Ovary (tissue), 9 donors: Measurements from ENCODE around the gene TEX54. TPM values are rescaled to one million over a fixed set of nuclear protein-coding genes. Genes with fewer than 3 reads are reported as not detected.

Source experiments
- DNase-seq, 5 donors: peaks; one replicate each; pipeline ENCODE4 v3.0.0-alpha.2; 2019 to 2020
- H3K27ac ChIP-seq, 2 donors: fragments of 200-600 bp; one replicate each; pipeline versions ENCODE4 v1.5.1 to v1.8.0; 2019 to 2022
- H3K27me3 ChIP-seq: fragments of 200-600 bp; one replicate; pipeline ENCODE4 v1.8.0; 2022
- H3K36me3 ChIP-seq: fragments of 200-600 bp; sonication (generic); one replicate; pipeline ENCODE4 v1.5.1; 2019
- H3K4me1 ChIP-seq: one replicate; pipeline ENCODE4 v1.8.1; 2013; ENCODE audit warnings: mild to moderate bottlenecking, moderate library complexity; ENCODE audit not compliant: insufficient read depth
- H3K4me3 ChIP-seq: fragments of 200-600 bp; sonication (generic); one replicate; pipeline ENCODE4 v1.5.1; 2017
- H3K9me3 ChIP-seq, 2 donors: fragments of 200-600 bp in 1 of 2; sonication (generic) in 1 of 2; one replicate each; pipeline versions ENCODE4 v1.5.1 to v1.8.1; 2013 to 2019; ENCODE audit warnings: mild to moderate bottlenecking in 1 of 2, moderate library complexity in 1 of 2
- CTCF ChIP-seq, 3 donors: fragments of 450-650 bp in 2 of 3; fragments of 200-600 bp in 1 of 3; IDR thresholded peaks; one replicate each; pipeline versions ENCODE4 v1.5.1 to v1.8.0; 2016 to 2022; ENCODE audit warnings: antibody characterized with exemption in 3 of 3, mild to moderate bottlenecking in 1 of 3
- EP300 ChIP-seq: sonication (generic); formaldehyde crosslinking; IDR thresholded peaks from one replicate; pipeline ENCODE4 v1.6.1; 2017; ENCODE audit warnings: antibody characterized with exemption
- POLR2A ChIP-seq: fragments of 450-650 bp; IDR thresholded peaks from one replicate; pipeline ENCODE4 v1.6.1; 2017; ENCODE audit warnings: antibody characterized with exemption, mild to moderate bottlenecking, moderate library complexity
- WGBS, 3 donors: extraction: QIAGEN DNeasy Blood & Tissue Kit in 1 of 3; methylation state at CpG; one replicate each; pipeline versions ENCODE4 v1.1.5 to v1.1.7; 2013 to 2017; 5-methylcytosine and 5-hydroxymethylcytosine counted together
- intact Hi-C, 4 donors: fragments of 100-400 bp; cut with DNase I; formaldehyde crosslinking; loops; one replicate each; pipeline versions ENCODE4 v1.11.0 to v1.15.1; 2022 to 2023
- microRNA-seq, 3 donors: library from miRNA; unstranded; fragments of <30 nt; microRNA quantifications; one replicate each; pipeline versions ENCODE4 to v1.2.0, GENCODE V29; 2019 to 2020
- polyA plus RNA-seq, 2 donors: library from polyadenylated mRNA; stranded (reverse); fragments of 200-250 nt in 1 of 2; fragments of 350-450 nt in 1 of 2; fragmentation: Illumina TruSeq in 1 of 2; extraction: RNeasy Lipid Tissue Mini Kit (QIAGEN cat#74804) in 1 of 2; gene quantifications; one replicate each; pipeline ENCODE4 v1.2.3, GENCODE V29; 2013 to 2014
- small RNA-seq: library from RNA; depleted of rRNA; stranded (forward); fragments of <200 nt; gene quantifications from one replicate; pipeline ENCODE3, GENCODE V24; 2016
- total RNA-seq, 7 donors: library from RNA; depleted of rRNA in 2 of 7; stranded (reverse); fragments of >200 nt in 2 of 7; fragmentation: NEBNext Ultra II Directional in 3 of 7; extraction: Animal tissue kit (Norgen Biotek cat#: 25700) in 3 of 7; gene quantifications; one replicate each; pipeline versions ENCODE4 v1.1.0 to v1.2.4, GENCODE V29; 2016 to 2023
- donor health status: DM: no; HTN: no; CAD: no; lungs with moderate emphysema.
- donor health status: DM: no; HTN: no; CAD: no.
- donor health status: Bipolar disorder and iron deficiency.
- donor health status: DM: yes; HTN: yes; CAD: no.
- donor health status: DM: no; HTN: no; CAD: no.
- donor health status: DM: yes; HTN: yes; CAD: no.

Gene TEX54
- total and polyA plus RNA-seq, 9 donors = not detected

- intact Hi-C loops = loop anchor here (2.0 to 5.0 kb wide), 4 partner anchors 45 to 76 kb away; partner anchors contain the start of genes STX5 (in 2 of the 4) and TEX54 (in 2 of the 4)
- peak; percentile 96 to 99 (median 98) for DNase-seq
- Histone ChIP-seq H3K9me3 (no peaks in the 10 kb centered on the region), H3K4me3 (peak within 1 kb of the TSS; percentile 58), H3K27ac (peak within 1 kb of the TSS; percentile 89 to 94), H3K27me3 (no peaks in the 10 kb centered on the region), H3K36me3 (no peaks in the 10 kb centered on the region), H3K4me1 (no peaks in the 10 kb centered on the region)
- WGBS, 3 donors = 0 to 1% (median 0%) methylated on average over 46 to 88 of the region's 88 CpGs
- peak; percentile 13 to 57 (median 57) for TF ChIP-seq CTCF (IDR thresholded peaks at IDR 0.05)
- TF ChIP-seq POLR2A = peak; percentile 91
- no peak for TF ChIP-seq EP300
These were observed 45.5 kb downstream of the TEX54 start, which contains the start of gene TMEM179B for GRCh38 chr11:62787005-62787759. TMEM179B (plus strand) TSS chr11:62787402; CDS start chr11:62787432, 30 bp downstream.

- no peaks in the 10 kb centered on the region for H3K9me3 ChIP-seq
- intact Hi-C loops = loop anchor here (2.0 to 5.0 kb wide), 4 partner anchors 46 to 76 kb away; partner anchors contain the start of genes STX5 (in 2 of the 4) and TEX54 (in 2 of the 4)
- no peaks in the 10 kb centered on the region for H3K27me3 ChIP-seq
- peak overlapping the region; percentile 89 to 94 for H3K27ac ChIP-seq
- TF ChIP-seq EP300 (no peak), POLR2A (no peak), CTCF (IDR thresholded peaks at IDR 0.05) (peak; percentile 96 to 99 (median 98))
- no peaks in the 10 kb centered on the region for H3K4me1 ChIP-seq
- no peaks in the 10 kb centered on the region for H3K36me3 ChIP-seq
- H3K4me3 ChIP-seq = peak overlapping the region; percentile 58
- 0 to 1% (median 1%) methylated on average over 32 to 51 of the region's 51 CpGs for WGBS, 3 donors
- DNase-seq = peak; percentile 84 to 93 (median 89)
These were observed 46.2 kb downstream of the TEX54 start for GRCh38 chr11:62786318-62787004.

GRCh38 chr11:62782753-62783152 is 49.9 kb downstream of the TEX54 start:
- Histone ChIP-seq H3K4me3 (no peak overlapping the region), H3K27me3 (no peaks in the 10 kb centered on the region), H3K27ac (no peak overlapping the region), H3K9me3 (no peaks in the 10 kb centered on the region), H3K36me3 (no peaks in the 10 kb centered on the region), H3K4me1 (no peaks in the 10 kb centered on the region)
- WGBS, 3 donors = 90 to 93% (median 92%) methylated on average over 7 of the region's 7 CpGs
- TF ChIP-seq POLR2A = no peak
- TF ChIP-seq CTCF (IDR thresholded peaks at IDR 0.05) = no peak
- no peak for TF ChIP-seq EP300
- DNase-seq = no peak
- intact Hi-C loops = no loop called here

Small RNA genes within 50 kb of the gene (microRNA-seq; reads per million reads assigned to microRNA genes)
- gene MIR6514 (0.38 to 0.63 (median 0.54) reads per million in 3 donors), gene MIR6748 (0 reads per million in 3 donors)

Small RNA genes within 50 kb of the gene (small RNA-seq; reads per million reads assigned to genes)
- 0.35 reads per million for gene MIR6514
- gene RF00099 = not detected
- not detected for gene RNU6-118P
- gene SNORD22 = not detected
- not detected for gene SNORD26
- not detected for gene SNORD27
- gene SNORD28 = not detected
- 1,921 reads per million, percentile 98 among the genes with 10 or more reads in this experiment for gene SNORD30

Other genes starting within 250 kb of the TEX54 start
- gene TUT1, start 241.3 kb downstream of the TEX54 start, total RNA-seq = 10 to 100 TPM in 5 of 7 donors, 1 to 10 TPM in 2; 6.9 to 27.3 (median 21.1) TPM
- 10 to 100 TPM in 1 of 2 donors, 1 to 10 TPM in 1; 5.9 to 18.3 TPM for gene TUT1, start 241.3 kb downstream of the TEX54 start, polyA plus RNA-seq
- gene MTA2, start 231.0 kb downstream of the TEX54 start, total RNA-seq = 100 to 1,000 TPM in 3 of 7 donors, 10 to 100 TPM in 4; 41.5 to 130 (median 89.8) TPM
- 10 to 100 TPM; 54.2 to 90.4 TPM for gene MTA2, start 231.0 kb downstream of the TEX54 start, polyA plus RNA-seq
- 100 to 1,000 TPM in 3 of 7 donors, 10 to 100 TPM in 4; 38.1 to 138 (median 96.0) TPM for gene EML3, start 220.1 kb downstream of the TEX54 start, total RNA-seq
- gene EML3, start 220.1 kb downstream of the TEX54 start, polyA plus RNA-seq = 10 to 100 TPM; 29.9 to 59.1 TPM
- gene ROM1, start 219.6 kb downstream of the TEX54 start, total RNA-seq = 10 to 100 TPM in 4 of 7 donors, 1 to 10 TPM in 3; 9.2 to 22.4 (median 10.8) TPM
- 10 to 100 TPM; 10.4 to 15.9 TPM for gene ROM1, start 219.6 kb downstream of the TEX54 start, polyA plus RNA-seq
- 10 to 100 TPM; 16.6 to 56.6 (median 33.9) TPM for gene B3GAT3, start 210.9 kb downstream of the TEX54 start, total RNA-seq
- 10 to 100 TPM in 1 of 2 donors, 1 to 10 TPM in 1; 1.3 to 29.2 TPM for gene B3GAT3, start 210.9 kb downstream of the TEX54 start, polyA plus RNA-seq
- gene GANAB, start 186.2 kb downstream of the TEX54 start, total RNA-seq = 100 to 1,000 TPM in 5 of 7 donors, 10 to 100 TPM in 2; 91.4 to 278 (median 228) TPM
- gene GANAB, start 186.2 kb downstream of the TEX54 start, polyA plus RNA-seq = 100 to 1,000 TPM; 157 to 280 TPM
- gene INTS5, start 179.5 kb downstream of the TEX54 start, total RNA-seq = 10 to 100 TPM; 16.0 to 26.4 (median 21.8) TPM
- gene INTS5, start 179.5 kb downstream of the TEX54 start, polyA plus RNA-seq = 10 to 100 TPM in 1 of 2 donors, 1 to 10 TPM in 1; 4.6 to 12.3 TPM
- gene C11orf98, start 167.6 kb downstream of the TEX54 start, total RNA-seq = 10 to 100 TPM; 24.2 to 62.3 (median 35.1) TPM
- 10 to 100 TPM; 50.8 to 55.5 TPM for gene C11orf98, start 167.6 kb downstream of the TEX54 start, polyA plus RNA-seq
- gene CSKMT, start 167.5 kb downstream of the TEX54 start, total RNA-seq = 10 to 100 TPM; 14.2 to 31.5 (median 21.7) TPM
- gene CSKMT, start 167.5 kb downstream of the TEX54 start, polyA plus RNA-seq = 10 to 100 TPM in 1 of 2 donors, 1 to 10 TPM in 1; 3.6 to 16.9 TPM
- gene UQCC3, start 161.2 kb downstream of the TEX54 start, total RNA-seq = 10 to 100 TPM in 2 of 7 donors, 1 to 10 TPM in 5; 7.1 to 13.7 (median 8.9) TPM
- 1 to 10 TPM; 1.6 to 9.6 TPM for gene UQCC3, start 161.2 kb downstream of the TEX54 start, polyA plus RNA-seq
- 1 to 10 TPM; 2.4 to 6.0 (median 4.6) TPM for gene LBHD1, start 160.6 kb downstream of the TEX54 start, total RNA-seq
- gene LBHD1, start 160.6 kb downstream of the TEX54 start, polyA plus RNA-seq = 1 to 10 TPM; 2.6 to 5.3 TPM
- 100 to 1,000 TPM; 106 to 239 (median 170) TPM for gene UBXN1, start 153.8 kb downstream of the TEX54 start, total RNA-seq
- gene UBXN1, start 153.8 kb downstream of the TEX54 start, polyA plus RNA-seq = 100 to 1,000 TPM in 1 of 2 donors, 10 to 100 TPM in 1; 97.6 to 284 TPM
- gene LRRN4CL, start 143.3 kb downstream of the TEX54 start, total RNA-seq = 10 to 100 TPM; 19.5 to 38.6 (median 25.5) TPM
- 10 to 100 TPM; 18.5 to 23.1 TPM for gene LRRN4CL, start 143.3 kb downstream of the TEX54 start, polyA plus RNA-seq
- 100 to 1,000 TPM in 1 of 7 donors, 10 to 100 TPM in 6; 31.4 to 122 (median 57.2) TPM for gene BSCL2, start 125.4 kb downstream of the TEX54 start, total RNA-seq
- 10 to 100 TPM; 49.2 to 57.8 TPM for gene BSCL2, start 125.4 kb downstream of the TEX54 start, polyA plus RNA-seq
- gene GNG3, start 125.2 kb downstream of the TEX54 start, total RNA-seq = under 1 TPM in 5 of 7 donors, not detected in 2; 0.27 to 0.73 (median 0.37) TPM
- under 1 TPM; 0.18 to 0.30 TPM for gene GNG3, start 125.2 kb downstream of the TEX54 start, polyA plus RNA-seq
- 10 to 100 TPM; 11.0 to 50.0 (median 41.2) TPM for gene HNRNPUL2, start 105.4 kb downstream of the TEX54 start, total RNA-seq
- 10 to 100 TPM; 38.0 to 81.2 TPM for gene HNRNPUL2, start 105.4 kb downstream of the TEX54 start, polyA plus RNA-seq
- gene TTC9C, start 104.4 kb downstream of the TEX54 start, total RNA-seq = 10 to 100 TPM; 19.4 to 42.9 (median 30.4) TPM
- gene TTC9C, start 104.4 kb downstream of the TEX54 start, polyA plus RNA-seq = 10 to 100 TPM; 30.5 to 53.6 TPM
- 10 to 100 TPM in 4 of 7 donors, 1 to 10 TPM in 3; 4.4 to 18.2 (median 11.8) TPM for gene ZBTB3, start 78.7 kb downstream of the TEX54 start, total RNA-seq
- gene ZBTB3, start 78.7 kb downstream of the TEX54 start, polyA plus RNA-seq = 1 to 10 TPM; 3.5 to 4.5 TPM
- 10 to 100 TPM; 42.1 to 77.0 (median 53.6) TPM for gene POLR2G, start 71.3 kb downstream of the TEX54 start, total RNA-seq
- gene POLR2G, start 71.3 kb downstream of the TEX54 start, polyA plus RNA-seq = 100 to 1,000 TPM; 100 to 108 TPM
- gene TAF6L, start 61.4 kb downstream of the TEX54 start, total RNA-seq = 10 to 100 TPM; 15.9 to 33.6 (median 26.3) TPM
- 10 to 100 TPM in 1 of 2 donors, 1 to 10 TPM in 1; 5.4 to 26.5 TPM for gene TAF6L, start 61.4 kb downstream of the TEX54 start, polyA plus RNA-seq
- gene TMEM179B, start 45.4 kb downstream of the TEX54 start, total RNA-seq = 100 to 1,000 TPM in 1 of 7 donors, 10 to 100 TPM in 6; 32.7 to 101 (median 36.5) TPM
- gene TMEM179B, start 45.4 kb downstream of the TEX54 start, polyA plus RNA-seq = 10 to 100 TPM; 54.4 to 91.7 TPM
- 10 to 100 TPM; 12.0 to 26.9 (median 13.1) TPM for gene TMEM223, start 40.8 kb downstream of the TEX54 start, total RNA-seq
- 10 to 100 TPM; 13.7 to 15.5 TPM for gene TMEM223, start 40.8 kb downstream of the TEX54 start, polyA plus RNA-seq
- 10 to 100 TPM; 48.8 to 96.8 (median 77.7) TPM for gene NXF1, start 27.4 kb downstream of the TEX54 start, total RNA-seq
- 100 to 1,000 TPM in 1 of 2 donors, 10 to 100 TPM in 1; 99.4 to 125 TPM for gene NXF1, start 27.4 kb downstream of the TEX54 start, polyA plus RNA-seq
- 10 to 100 TPM; 33.2 to 60.7 (median 49.1) TPM for gene STX5, start 790 bp downstream of the TEX54 start, total RNA-seq
- 10 to 100 TPM; 39.6 to 50.1 TPM for gene STX5, start 790 bp downstream of the TEX54 start, polyA plus RNA-seq
- 10 to 100 TPM; 36.5 to 70.6 (median 61.1) TPM for gene WDR74, start 6.7 kb upstream of the TEX54 start, total RNA-seq
- 10 to 100 TPM; 25.1 to 39.4 TPM for gene WDR74, start 6.7 kb upstream of the TEX54 start, polyA plus RNA-seq
- 100 to 1,000 TPM in 3 of 7 donors, 10 to 100 TPM in 4; 69.0 to 430 (median 97.7) TPM for gene SLC3A2, start 48.1 kb upstream of the TEX54 start, total RNA-seq
- gene SLC3A2, start 48.1 kb upstream of the TEX54 start, polyA plus RNA-seq = 100 to 1,000 TPM in 1 of 2 donors, 10 to 100 TPM in 1; 90.0 to 126 TPM
- not detected for gene CHRM1, start 88.5 kb upstream of the TEX54 start, total RNA-seq
- not detected for gene CHRM1, start 88.5 kb upstream of the TEX54 start, polyA plus RNA-seq
- gene SLC22A6, start 152.1 kb upstream of the TEX54 start, total RNA-seq = not detected
- gene SLC22A6, start 152.1 kb upstream of the TEX54 start, polyA plus RNA-seq = not detected
- gene SLC22A8, start 183.0 kb upstream of the TEX54 start, total RNA-seq = under 1 TPM in 1 of 7 donors, not detected in 6; 0.18 TPM
- not detected for gene SLC22A8, start 183.0 kb upstream of the TEX54 start, polyA plus RNA-seq